T-helper 2 cell (primary cell): Measurements from ENCODE around the gene OLFML2A.
A peak's percentile ranks its signal among the peaks of the same experiment; 100 is the strongest.

Source experiments
- DNase-seq, 5 experiments: peaks; one replicate each; pipeline versions ENCODE4 v3.0.0 to v3.0.0-alpha.2; 2012 to 2022

The OLFML2A gene

GRCh38 chr9:124857533-124858162 lies 80.7 kb downstream of the OLFML2A start:
- DNase-seq, result no peak

GRCh38 chr9:124858330-124859046 lies 81.6 kb downstream of the OLFML2A start:
- no peak for DNase-seq

- DNase-seq, result peak in 1 of 5 experiments; percentile 48
These were observed 83.1 kb downstream of the OLFML2A start for GRCh38 chr9:124859803-124860581.

GRCh38 chr9:124860582-124861341 lies 83.8 kb downstream of the OLFML2A start:
- no peak for DNase-seq

GRCh38 chr9:124861342-124862229 lies 84.7 kb downstream of the OLFML2A start, which contains the start of the genes ARPC5L and RPL35:
TSS of gene ARPC5L (plus strand) at chr9:124862130. CDS start at chr9:124869291, 7,161 bp downstream.
TSS of gene RPL35 (minus strand) at chr9:124861957. CDS start at chr9:124861912, 45 bp downstream.
- peak; percentile 91 to 97 (median 92) for DNase-seq

- DNase-seq, result no peak
These were observed 86.5 kb downstream of the OLFML2A start for GRCh38 chr9:124863371-124863871.
